Right lobe of liver (tissue), 4 donors: ENCODE data around the gene SPOCK1.

ENCODE experiments used
- CTCF ChIP-seq, 4 donors: fragments of 200-600 bp in 3 of 4; fragments of 450-650 bp in 1 of 4; IDR thresholded peaks; one replicate each; pipeline versions ENCODE4 v1.5.1 to v1.8.0; 2016 to 2022; ENCODE audit warnings: antibody characterized with exemption in 4 of 4, mild to moderate bottlenecking in 2 of 4
- POLR2A ChIP-seq: fragments of 450-650 bp; IDR thresholded peaks from one replicate; pipeline ENCODE4 v1.6.1; 2017; ENCODE audit warnings: antibody characterized with exemption, mild to moderate bottlenecking
- donor health status: DM: no; HTN: no; CAD: no.
- donor health status: DM: no; HTN: no; CAD: no.
- donor health status: DM: no; HTN: yes; CAD: no.

DNA sequence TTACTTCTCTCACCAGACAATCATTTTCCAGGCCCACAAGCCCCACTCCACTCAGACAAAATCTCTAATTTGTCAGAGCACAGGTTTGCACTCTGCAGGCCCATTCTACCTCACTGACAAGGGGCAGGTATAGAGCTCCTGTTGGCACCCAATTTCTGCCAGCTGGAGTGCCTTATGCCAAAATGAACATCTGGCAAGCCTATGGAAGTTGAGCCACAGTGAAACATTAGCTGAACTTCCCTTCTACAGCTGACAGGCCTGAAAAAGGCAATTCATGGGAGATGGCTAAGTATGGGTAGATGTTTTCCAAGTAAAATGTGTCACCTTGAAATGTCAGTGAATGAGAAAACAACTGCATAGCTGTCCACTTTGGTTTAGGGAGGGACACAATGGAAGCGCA lies 87.0 kb downstream of the SPOCK1 start:
- TF ChIP-seq CTCF (IDR thresholded peaks at IDR 0.05) (no peak), POLR2A (no peak)
